ENCODE results near the gene FBXL22. TPM values are rescaled to one million over a fixed set of nuclear protein-coding genes. Genes with fewer than 3 reads are reported as not detected.

FBXL22 gene
- total and polyA plus RNA-seq, 2 donors (not counting 1 experiment from before 2014, with no cell fraction given): 0.30 to 2.5 TPM

GRCh38 chr15:63573533-63573932 lies 23.7 kb upstream of the FBXL22 start:
- H3K9me3 Mint-ChIP-seq (ENCODE audit: insufficient read depth): no peaks in the 10 kb centered on the region
- Histone ChIP-seq H3K9me3 (ENCODE audit: control extremely low read depth in 1 of 3, control insufficient read depth in 2 of 3, insufficient read depth in 1 of 3, low read length in 2 of 3) (no peaks in the 10 kb centered on the region), H3K27me3 (replicated peaks in 1 of 4; ENCODE audit: control extremely low read depth in 1 of 4, control insufficient read depth in 3 of 4, insufficient read depth in 4 of 4, low read length in 3 of 4) (no peaks in the 10 kb centered on the region), H3K79me2 (ENCODE audit: control insufficient read depth, insufficient read depth, low read length) (peaks cover 8% of the 10 kb centered on the region), H3K4me2 (replicated peaks; ENCODE audit: low read depth, low read length, poor library complexity, severe bottlenecking) (no peak overlapping the region), H3K27ac (ENCODE audit: low read length in 2 of 2) (no peak overlapping the region), H3K9ac (ENCODE audit: low read length) (no peak overlapping the region), H2AFZ (ENCODE audit: insufficient read depth, low read depth, low read length, poor library complexity, severe bottlenecking) (no peak overlapping the region), H3K4me1 (ENCODE audit: control insufficient read depth in 2 of 2, insufficient read depth in 2 of 2, low read length in 2 of 2) (no peaks in the 10 kb centered on the region), H3K4me3 (ENCODE audit: control extremely low read depth in 1 of 5, extremely low read depth in 1 of 5, insufficient read depth in 1 of 5, low read depth in 2 of 5, low read length in 4 of 5) (no peak overlapping the region), H3K36me3 (replicated peaks in 1 of 2; ENCODE audit: control extremely low read depth in 1 of 2, control insufficient read depth in 1 of 2, extremely low read depth in 1 of 2, insufficient read depth in 2 of 2, low read length in 1 of 2) (peaks cover 9 to 71% of the 10 kb centered on the region in 2 experiments), H4K20me1 (ENCODE audit: control insufficient read depth, insufficient read depth, low read length, poor library complexity, severe bottlenecking) (peaks cover 4% of the 10 kb centered on the region)
- intact Hi-C loops (cut with micrococcal nuclease): no loop called here
- DNase-seq (no peak), ATAC-seq (ENCODE audit: low read depth) (no peak)
- TF ChIP-seq EZH2 (IDR thresholded peaks at IDR 0.05; ENCODE audit: borderline replicate concordance, insufficient read depth, low read depth, low read length, poor library complexity, severe bottlenecking): no peak
- TF ChIP-seq CTCF (IDR thresholded peaks at IDR 0.05): no peak
- H3K27me3 Mint-ChIP-seq: no peaks in the 10 kb centered on the region
- ChIA-PET POLR2A (no interaction called here), CTCF (interaction anchor here (2.9 kb wide), 1 partner anchor 107 kb away, joined by 12 read pairs; no protein-coding TSS in a partner anchor)
- no peak overlapping the region for H3K4me3 Mint-ChIP-seq
- peak overlapping the region; percentile 10 for H3K27ac Mint-ChIP-seq
- H3K4me1 Mint-ChIP-seq: no peaks in the 10 kb centered on the region

- intact Hi-C loops (cut with micrococcal nuclease): no loop called here
- peaks cover 3% of the 10 kb centered on the region for H3K4me1 Mint-ChIP-seq
- WGBS (ENCODE audit: insufficient coverage): no CpG with 5 or more reads among the region's 1 CpG
- H3K27me3 ChIP-seq (replicated peaks in 1 of 4; ENCODE audit: control extremely low read depth in 1 of 4, control insufficient read depth in 3 of 4, insufficient read depth in 4 of 4, low read length in 3 of 4): no peaks in the 10 kb centered on the region
- H3K4me3 ChIP-seq (ENCODE audit: control extremely low read depth in 1 of 5, extremely low read depth in 1 of 5, insufficient read depth in 1 of 5, low read depth in 2 of 5, low read length in 4 of 5): no peak overlapping the region
- H3K9me3 Mint-ChIP-seq (ENCODE audit: insufficient read depth): no peaks in the 10 kb centered on the region
- no peak overlapping the region for H3K4me2 ChIP-seq (replicated peaks; ENCODE audit: low read depth, low read length, poor library complexity, severe bottlenecking)
- H3K9ac ChIP-seq (ENCODE audit: low read length): no peak overlapping the region
- no peak overlapping the region for H3K27ac ChIP-seq (ENCODE audit: low read length in 2 of 2)
- no peak overlapping the region for H2AFZ ChIP-seq (ENCODE audit: insufficient read depth, low read depth, low read length, poor library complexity, severe bottlenecking)
- no peaks in the 10 kb centered on the region for H3K9me3 ChIP-seq (ENCODE audit: control extremely low read depth in 1 of 3, control insufficient read depth in 2 of 3, insufficient read depth in 1 of 3, low read length in 2 of 3)
- H3K27me3 Mint-ChIP-seq: no peaks in the 10 kb centered on the region
- peaks cover 7% of the 10 kb centered on the region for H3K79me2 ChIP-seq (ENCODE audit: control insufficient read depth, insufficient read depth, low read length)
- H3K4me3 Mint-ChIP-seq: no peak overlapping the region
- peaks cover 9 to 67% of the 10 kb centered on the region in 2 experiments for H3K36me3 ChIP-seq (replicated peaks in 1 of 2; ENCODE audit: control extremely low read depth in 1 of 2, control insufficient read depth in 1 of 2, extremely low read depth in 1 of 2, insufficient read depth in 2 of 2, low read length in 1 of 2)
- no peak for TF ChIP-seq CTCF (IDR thresholded peaks at IDR 0.05)
- TF ChIP-seq EZH2 (IDR thresholded peaks at IDR 0.05; ENCODE audit: borderline replicate concordance, insufficient read depth, low read depth, low read length, poor library complexity, severe bottlenecking): no peak
- peak overlapping the region; percentile 32 for H3K27ac Mint-ChIP-seq
- no peak for ATAC-seq (ENCODE audit: low read depth)
- H4K20me1 ChIP-seq (ENCODE audit: control insufficient read depth, insufficient read depth, low read length, poor library complexity, severe bottlenecking): peaks cover 4% of the 10 kb centered on the region
- H3K4me1 ChIP-seq (ENCODE audit: control insufficient read depth in 2 of 2, insufficient read depth in 2 of 2, low read length in 2 of 2): no peaks in the 10 kb centered on the region
- POLR2A ChIA-PET: interaction anchor here (0.6 kb wide), 1 partner anchor 15 kb away, joined by 9 read pairs; no protein-coding TSS in a partner anchor
- DNase-seq: no peak
- CTCF ChIA-PET: interaction anchor here (0.7 to 2.9 kb wide), 2 partner anchors 8 to 109 kb away, joined by 3 to 12 read pairs; no protein-coding TSS in a partner anchor
Observed at GRCh38 chr15:63575312-63575711, 21.9 kb upstream of the FBXL22 start.
